A549 (cell line): ENCODE measurements around the gene BTC. TPM values are rescaled to one million over a fixed set of nuclear protein-coding genes. Genes with fewer than 3 reads are reported as not detected.

Experiments used
- ATAC-seq, 2 experiments: fragments of 200-7000 bp in 1 of 2; fragments of >200 bp in 1 of 2; cut with Nextera tagmentation in 1 of 2; cut with Tn5 transposase in 1 of 2; 3 replicates each; pipeline versions ENCODE4 v1.8.0 to v1.9.1; 2018 to 2020; ENCODE audit warnings: mild to moderate bottlenecking in 1 of 2, moderate library complexity in 1 of 2
- CTCF ChIA-PET: fragments of 300-600 bp; sonication (Branson Sonifier 250); formaldehyde crosslinking; extraction: SDS; loops from one replicate; lab custom pipeline; 2021; ENCODE audit warnings: antibody characterized with exemption, inconsistent platforms; lab: Yijun Ruan, JAX
- POLR2A ChIA-PET: fragments of 350-600 bp; formaldehyde crosslinking; extraction: SDS; loops from one replicate; lab custom pipeline; 2021; ENCODE audit warnings: antibody characterized with exemption, inconsistent platforms; lab: Yijun Ruan, JAX
- DNase-seq, 2 experiments: peaks; one replicate each; pipeline versions ENCODE4 v3.0.0 to v3.0.0-alpha.2; 2011 to 2016; ENCODE audit warnings: low read depth in 1 of 2, low spot score in 1 of 2
- FAIRE-seq: peaks from 2 replicates; lab custom pipeline; 2011; peaks lifted over from hg19 to GRCh38; lab: Jason Lieb, UNC
- H3K27ac ChIP-seq, 2 experiments: fragments of >200 bp; sonication (Bioruptor Twin); formaldehyde crosslinking; 3 replicates each; pipeline ENCODE4 v1.5.1; 2016 to 2017
- H3K4me1 ChIP-seq: fragments of >200 bp; sonication (Bioruptor Twin); formaldehyde crosslinking; 3 replicates; pipeline ENCODE4 v1.6.1; 2016
- H3K4me2 ChIP-seq: fragments of >200 bp; sonication (Bioruptor Twin); formaldehyde crosslinking; 3 replicates; pipeline ENCODE4 v1.6.1; 2016
- H3K4me3 ChIP-seq: fragments of >200 bp; sonication (Bioruptor Twin); formaldehyde crosslinking; 3 replicates; pipeline ENCODE4 v1.5.1; 2016
- H3K9me3 ChIP-seq: fragments of >200 bp; sonication (Bioruptor Twin); formaldehyde crosslinking; 3 replicates; pipeline ENCODE4 v1.6.1; 2016
- BHLHE40 ChIP-seq: IDR thresholded peaks from 2 replicates; pipeline ENCODE4 v1.6.1; 2012; ENCODE audit warnings: low read depth, low read length, inconsistent platforms
- CBX2 ChIP-seq: fragments of 200-600 bp; sonication (generic); IDR thresholded peaks from 2 replicates; pipeline ENCODE4 v1.6.1; 2016; ENCODE audit warnings: low read depth, mild to moderate bottlenecking, borderline replicate concordance
- CBX8 ChIP-seq: fragments of 200-600 bp; sonication (generic); IDR thresholded peaks from 2 replicates; pipeline ENCODE4 v1.6.1; 2016
- CEBPB ChIP-seq, 2 experiments: fragments of >200 bp in 1 of 2; sonication (Bioruptor Twin) in 1 of 2; formaldehyde crosslinking in 1 of 2; IDR thresholded peaks; 2 replicates each; pipeline ENCODE4 v1.6.1; 2012 to 2016
- CHD4 ChIP-seq: fragments of 200-600 bp; sonication (generic); IDR thresholded peaks from 2 replicates; pipeline ENCODE4 v1.6.1; 2016; ENCODE audit warnings: antibody characterized with exemption, mild to moderate bottlenecking, borderline replicate concordance
- FOSL2 ChIP-seq, 2 experiments: fragments of 450-650 bp in 1 of 2; fragments of >200 bp in 1 of 2; sonication (Bioruptor Twin) in 1 of 2; formaldehyde crosslinking; IDR thresholded peaks; 2 replicates each; pipeline versions ENCODE4 v1.5.0 to v1.6.1; 2016 to 2020; ENCODE audit warnings: mild to moderate bottlenecking in 1 of 2, moderate library complexity in 1 of 2
- FOXS1 ChIP-seq: fragments of 250-450 bp; sonication (Bioruptor Pico); IDR thresholded peaks from 2 replicates; pipeline ENCODE4 v1.5.0; 2020; ENCODE audit warnings: mild to moderate bottlenecking, moderate library complexity
- HOXB13 ChIP-seq: fragments of 250-450 bp; sonication (Bioruptor Pico); IDR thresholded peaks from 2 replicates; pipeline ENCODE4 v1.5.0; 2020; ENCODE audit warnings: low read depth, mild to moderate bottlenecking, moderate library complexity
- HOXB5 ChIP-seq: fragments of 250-450 bp; sonication (Bioruptor Pico); IDR thresholded peaks from 2 replicates; pipeline ENCODE4 v1.5.0; 2020; ENCODE audit warnings: mild to moderate bottlenecking, moderate library complexity
- JUNB ChIP-seq: fragments of >200 bp; sonication (Bioruptor Twin); formaldehyde crosslinking; IDR thresholded peaks from 2 replicates; pipeline ENCODE4 v1.6.1; 2016
- MAZ ChIP-seq: fragments of 150-350 bp; IDR thresholded peaks from 2 replicates; pipeline ENCODE4 v1.6.1; 2014; ENCODE audit warnings: antibody characterized with exemption, low read depth, low read length, borderline replicate concordance
- RCOR1 ChIP-seq: fragments of 150-350 bp; IDR thresholded peaks from 2 replicates; pipeline ENCODE4 v1.6.1; 2014; ENCODE audit warnings: antibody characterized with exemption, low read length, low read depth
- RFX5 ChIP-seq: fragments of 450-650 bp; IDR thresholded peaks from 2 replicates; pipeline ENCODE4 v1.7.1; 2014; ENCODE audit warnings: antibody characterized with exemption, mild to moderate bottlenecking, moderate library complexity
- RNF2 ChIP-seq: fragments of 200-600 bp; sonication (generic); IDR thresholded peaks from 2 replicates; pipeline ENCODE4 v1.6.1; 2016; ENCODE audit warnings: low read depth, mild to moderate bottlenecking, antibody characterized with exemption, moderate library complexity, borderline replicate concordance
- WGBS: methylation state at CpG from one replicate; pipeline ENCODE4 v1.1.6; 2017; ENCODE audit errors: missing lambda C conversion rate; 5-methylcytosine and 5-hydroxymethylcytosine counted together
- polyA plus RNA-seq, 4 experiments: library from polyadenylated mRNA; depleted of rRNA in 3 of 4; stranded (reverse); fragments of >200 nt; fragmentation: RNase III in 1 of 4; extraction: RNeasy Plus Mini Kit Qiagen cat#74134 plus additional on column Dnase treatment in 1 of 4; gene quantifications; 2 replicates in 3 of 4; 3 replicates in 1 of 4; pipeline ENCODE4 v1.2.3, GENCODE V29; 2011 to 2017
- TF ChIP-seq, protein P1 (sequence below): IDR thresholded peaks from 2 replicates; pipeline ENCODE4 v1.6.1; 2012
- TF ChIP-seq, protein P2 (sequence below): IDR thresholded peaks from 2 replicates; pipeline ENCODE4 v1.6.1; 2012
- TF ChIP-seq, protein P3 (sequence below): fragments of 200-600 bp; sonication (generic); IDR thresholded peaks from 2 replicates; pipeline ENCODE4 v1.6.1; 2016; ENCODE audit warnings: antibody characterized with exemption, mild to moderate bottlenecking, moderate library complexity
- TF ChIP-seq, protein P4 (sequence below): fragments of >200 bp; sonication (Bioruptor Twin); formaldehyde crosslinking; IDR thresholded peaks from 3 replicates; pipeline ENCODE4 v1.5.1; 2016
- TF ChIP-seq, protein P5 (sequence below): fragments of 250-450 bp; sonication (Bioruptor Pico); IDR thresholded peaks from 2 replicates; pipeline ENCODE4 v1.5.0; 2020; ENCODE audit warnings: low read depth, mild to moderate bottlenecking, moderate library complexity
- TF ChIP-seq, protein P6 (sequence below): fragments of 150-350 bp; IDR thresholded peaks from 2 replicates; pipeline ENCODE4 v1.6.1; 2014; ENCODE audit warnings: low read depth, mild to moderate bottlenecking, low read length

BTC gene
- polyA plus RNA-seq, 2 of the 4 experiments (the other 2 are of a cell fraction): 1.6 to 6.0 TPM

DNA sequence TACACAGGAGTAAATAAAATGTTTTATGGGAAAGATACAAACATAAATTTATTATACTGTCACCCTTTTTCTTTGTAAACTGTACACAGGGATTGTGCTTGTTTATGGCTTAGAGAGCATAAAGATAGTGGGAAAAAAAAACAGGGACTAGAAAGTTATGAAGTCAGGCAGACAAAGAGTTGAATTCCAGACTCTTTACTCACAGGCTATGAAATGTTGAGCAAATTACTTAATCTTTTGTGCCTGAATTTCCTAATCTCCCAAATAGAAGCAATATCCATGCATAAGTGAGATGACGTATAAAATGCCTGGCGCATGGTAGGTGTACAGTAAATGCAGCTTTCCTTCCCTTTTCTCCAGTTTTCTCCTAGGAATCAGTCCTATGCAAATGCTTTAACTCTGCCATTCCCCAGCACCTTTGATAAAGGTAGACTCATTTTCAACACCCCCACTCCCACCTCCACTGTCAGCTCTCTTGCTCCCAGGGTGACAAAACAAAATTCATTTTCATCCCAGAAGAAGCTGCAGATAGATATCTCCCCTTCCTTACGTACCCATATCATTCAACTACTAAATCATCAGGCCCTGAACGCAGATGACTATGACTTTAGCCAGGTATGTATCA lies 44.5 kb upstream of the BTC start:
- ChIA-PET POLR2A (no interaction called here), CTCF (interaction anchor here (0.6 to 1.4 kb wide), 2 partner anchors 33 to 462 kb away, joined by 3 read pairs; no protein-coding TSS in a partner anchor)
- FAIRE-seq (no peak), ATAC-seq (peak in 1 of 2 experiments; percentile 45; a peak in 2 of 6 replicates), DNase-seq (peak in 1 of 2 experiments; percentile 8)
- H3K27ac ChIP-seq: no peak overlapping the region
- peak overlapping the region; percentile 32; the same call in 1 of the 3 replicates for H3K4me2 ChIP-seq
- no peak overlapping the region for H3K4me3 ChIP-seq
- 60% methylated on average over 4 of the region's 4 CpGs for WGBS
- TF ChIP-seq CEBPB (IDR thresholded peaks at IDR 0.05): peak in 1 of 2 experiments; percentile 31; a peak in 1 of 4 replicates
- TF ChIP-seq FOSL2 (IDR thresholded peaks at IDR 0.05): no peak
- TF ChIP-seq FOSL2 (CRISPR knock-in tag; IDR thresholded peaks at IDR 0.05): no peak
- H3K9me3 ChIP-seq: no peaks in the 10 kb centered on the region
- H3K4me1 ChIP-seq: peaks cover 9% of the 10 kb centered on the region; the same call in 1 of the 3 replicates

DNA sequence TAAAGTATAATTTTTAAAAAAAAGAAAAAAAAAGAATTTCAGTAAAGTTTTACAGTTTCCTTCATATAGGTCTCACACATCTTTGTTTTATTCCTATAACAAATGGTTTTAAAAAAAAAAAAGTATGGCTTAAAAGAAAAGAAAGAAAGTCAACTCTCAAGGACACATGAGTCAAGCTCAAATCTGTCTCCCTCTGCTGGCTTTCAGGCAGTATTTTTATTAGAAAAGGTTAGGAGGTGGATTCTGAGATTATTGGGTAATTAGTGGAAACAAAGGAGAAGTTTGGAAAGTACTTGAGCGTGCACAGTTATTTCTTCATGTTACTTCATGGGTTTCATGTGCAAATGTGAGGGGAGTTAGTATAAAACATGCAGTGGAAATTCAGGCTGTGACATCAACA lies 36.6 kb upstream of the BTC start:
- 86% methylated on average over 1 of the region's 1 CpG for WGBS
- peak in 1 of 2 experiments; percentile 2 for DNase-seq
- no peak overlapping the region for H3K27ac ChIP-seq
- TF ChIP-seq BHLHE40 (no peak), JUNB (no peak), CBX8 (no peak), RFX5 (no peak), RCOR1 (no peak), CBX2 (no peak), CHD4 (no peak), MAZ (no peak), FOXS1 (CRISPR knock-in tag) (no peak), HOXB13 (CRISPR knock-in tag) (no peak), HOXB5 (CRISPR knock-in tag) (no peak), RNF2 (no peak)
- TF ChIP-seq, protein P1, sequence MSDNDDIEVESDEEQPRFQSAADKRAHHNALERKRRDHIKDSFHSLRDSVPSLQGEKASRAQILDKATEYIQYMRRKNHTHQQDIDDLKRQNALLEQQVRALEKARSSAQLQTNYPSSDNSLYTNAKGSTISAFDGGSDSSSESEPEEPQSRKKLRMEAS: no peak
- TF ChIP-seq, protein P2, sequence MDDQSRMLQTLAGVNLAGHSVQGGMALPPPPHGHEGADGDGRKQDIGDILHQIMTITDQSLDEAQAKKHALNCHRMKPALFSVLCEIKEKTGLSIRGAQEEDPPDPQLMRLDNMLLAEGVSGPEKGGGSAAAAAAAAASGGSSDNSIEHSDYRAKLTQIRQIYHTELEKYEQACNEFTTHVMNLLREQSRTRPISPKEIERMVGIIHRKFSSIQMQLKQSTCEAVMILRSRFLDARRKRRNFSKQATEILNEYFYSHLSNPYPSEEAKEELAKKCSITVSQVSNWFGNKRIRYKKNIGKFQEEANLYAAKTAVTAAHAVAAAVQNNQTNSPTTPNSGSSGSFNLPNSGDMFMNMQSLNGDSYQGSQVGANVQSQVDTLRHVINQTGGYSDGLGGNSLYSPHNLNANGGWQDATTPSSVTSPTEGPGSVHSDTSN: no peak
- TF ChIP-seq, protein P3, sequence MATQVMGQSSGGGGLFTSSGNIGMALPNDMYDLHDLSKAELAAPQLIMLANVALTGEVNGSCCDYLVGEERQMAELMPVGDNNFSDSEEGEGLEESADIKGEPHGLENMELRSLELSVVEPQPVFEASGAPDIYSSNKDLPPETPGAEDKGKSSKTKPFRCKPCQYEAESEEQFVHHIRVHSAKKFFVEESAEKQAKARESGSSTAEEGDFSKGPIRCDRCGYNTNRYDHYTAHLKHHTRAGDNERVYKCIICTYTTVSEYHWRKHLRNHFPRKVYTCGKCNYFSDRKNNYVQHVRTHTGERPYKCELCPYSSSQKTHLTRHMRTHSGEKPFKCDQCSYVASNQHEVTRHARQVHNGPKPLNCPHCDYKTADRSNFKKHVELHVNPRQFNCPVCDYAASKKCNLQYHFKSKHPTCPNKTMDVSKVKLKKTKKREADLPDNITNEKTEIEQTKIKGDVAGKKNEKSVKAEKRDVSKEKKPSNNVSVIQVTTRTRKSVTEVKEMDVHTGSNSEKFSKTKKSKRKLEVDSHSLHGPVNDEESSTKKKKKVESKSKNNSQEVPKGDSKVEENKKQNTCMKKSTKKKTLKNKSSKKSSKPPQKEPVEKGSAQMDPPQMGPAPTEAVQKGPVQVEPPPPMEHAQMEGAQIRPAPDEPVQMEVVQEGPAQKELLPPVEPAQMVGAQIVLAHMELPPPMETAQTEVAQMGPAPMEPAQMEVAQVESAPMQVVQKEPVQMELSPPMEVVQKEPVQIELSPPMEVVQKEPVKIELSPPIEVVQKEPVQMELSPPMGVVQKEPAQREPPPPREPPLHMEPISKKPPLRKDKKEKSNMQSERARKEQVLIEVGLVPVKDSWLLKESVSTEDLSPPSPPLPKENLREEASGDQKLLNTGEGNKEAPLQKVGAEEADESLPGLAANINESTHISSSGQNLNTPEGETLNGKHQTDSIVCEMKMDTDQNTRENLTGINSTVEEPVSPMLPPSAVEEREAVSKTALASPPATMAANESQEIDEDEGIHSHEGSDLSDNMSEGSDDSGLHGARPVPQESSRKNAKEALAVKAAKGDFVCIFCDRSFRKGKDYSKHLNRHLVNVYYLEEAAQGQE: no peak
- TF ChIP-seq, protein P4, sequence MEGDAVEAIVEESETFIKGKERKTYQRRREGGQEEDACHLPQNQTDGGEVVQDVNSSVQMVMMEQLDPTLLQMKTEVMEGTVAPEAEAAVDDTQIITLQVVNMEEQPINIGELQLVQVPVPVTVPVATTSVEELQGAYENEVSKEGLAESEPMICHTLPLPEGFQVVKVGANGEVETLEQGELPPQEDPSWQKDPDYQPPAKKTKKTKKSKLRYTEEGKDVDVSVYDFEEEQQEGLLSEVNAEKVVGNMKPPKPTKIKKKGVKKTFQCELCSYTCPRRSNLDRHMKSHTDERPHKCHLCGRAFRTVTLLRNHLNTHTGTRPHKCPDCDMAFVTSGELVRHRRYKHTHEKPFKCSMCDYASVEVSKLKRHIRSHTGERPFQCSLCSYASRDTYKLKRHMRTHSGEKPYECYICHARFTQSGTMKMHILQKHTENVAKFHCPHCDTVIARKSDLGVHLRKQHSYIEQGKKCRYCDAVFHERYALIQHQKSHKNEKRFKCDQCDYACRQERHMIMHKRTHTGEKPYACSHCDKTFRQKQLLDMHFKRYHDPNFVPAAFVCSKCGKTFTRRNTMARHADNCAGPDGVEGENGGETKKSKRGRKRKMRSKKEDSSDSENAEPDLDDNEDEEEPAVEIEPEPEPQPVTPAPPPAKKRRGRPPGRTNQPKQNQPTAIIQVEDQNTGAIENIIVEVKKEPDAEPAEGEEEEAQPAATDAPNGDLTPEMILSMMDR: no peak
- TF ChIP-seq, protein P5, sequence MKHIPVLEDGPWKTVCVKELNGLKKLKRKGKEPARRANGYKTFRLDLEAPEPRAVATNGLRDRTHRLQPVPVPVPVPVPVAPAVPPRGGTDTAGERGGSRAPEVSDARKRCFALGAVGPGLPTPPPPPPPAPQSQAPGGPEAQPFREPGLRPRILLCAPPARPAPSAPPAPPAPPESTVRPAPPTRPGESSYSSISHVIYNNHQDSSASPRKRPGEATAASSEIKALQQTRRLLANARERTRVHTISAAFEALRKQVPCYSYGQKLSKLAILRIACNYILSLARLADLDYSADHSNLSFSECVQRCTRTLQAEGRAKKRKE: no peak
- TF ChIP-seq, protein P6, sequence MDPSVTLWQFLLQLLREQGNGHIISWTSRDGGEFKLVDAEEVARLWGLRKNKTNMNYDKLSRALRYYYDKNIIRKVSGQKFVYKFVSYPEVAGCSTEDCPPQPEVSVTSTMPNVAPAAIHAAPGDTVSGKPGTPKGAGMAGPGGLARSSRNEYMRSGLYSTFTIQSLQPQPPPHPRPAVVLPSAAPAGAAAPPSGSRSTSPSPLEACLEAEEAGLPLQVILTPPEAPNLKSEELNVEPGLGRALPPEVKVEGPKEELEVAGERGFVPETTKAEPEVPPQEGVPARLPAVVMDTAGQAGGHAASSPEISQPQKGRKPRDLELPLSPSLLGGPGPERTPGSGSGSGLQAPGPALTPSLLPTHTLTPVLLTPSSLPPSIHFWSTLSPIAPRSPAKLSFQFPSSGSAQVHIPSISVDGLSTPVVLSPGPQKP: no peak
- TF ChIP-seq, all 56 proteins: peak for 0
- ATAC-seq: no peak
- Histone ChIP-seq H3K9me3 (no peaks in the 10 kb centered on the region), H3K4me3 (no peak overlapping the region), H3K4me1 (no peaks in the 10 kb centered on the region), H3K4me2 (no peak overlapping the region)
- ChIA-PET CTCF (interaction anchor here (0.6 to 0.9 kb wide), 2 partner anchors 589 to 663 kb away, joined by 4 read pairs; no protein-coding TSS in a partner anchor), POLR2A (no interaction called here)
- no peak for FAIRE-seq
